ENCODE measurements around the gene SERPINI1.

DNA sequence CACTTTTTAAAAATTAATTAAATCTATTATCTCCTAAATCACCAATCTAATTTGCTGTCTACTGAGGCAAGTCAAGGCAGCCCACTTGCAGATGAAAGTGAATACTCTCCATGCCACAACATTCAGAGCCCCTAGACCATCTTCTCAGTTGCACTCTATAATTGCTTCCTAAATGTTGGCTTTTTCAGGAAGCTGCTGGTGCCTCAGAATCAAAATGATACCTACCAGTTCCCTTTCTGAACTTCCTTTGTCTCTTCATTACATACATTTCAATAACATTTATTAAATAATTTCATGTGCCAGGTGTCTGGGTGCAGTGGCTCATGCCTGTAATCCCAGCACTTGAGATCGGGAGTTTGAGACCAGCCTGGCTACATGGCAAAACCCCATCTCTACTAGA, 124.1 kb downstream of the SERPINI1 start:
- TF ChIP-seq, protein P1, sequence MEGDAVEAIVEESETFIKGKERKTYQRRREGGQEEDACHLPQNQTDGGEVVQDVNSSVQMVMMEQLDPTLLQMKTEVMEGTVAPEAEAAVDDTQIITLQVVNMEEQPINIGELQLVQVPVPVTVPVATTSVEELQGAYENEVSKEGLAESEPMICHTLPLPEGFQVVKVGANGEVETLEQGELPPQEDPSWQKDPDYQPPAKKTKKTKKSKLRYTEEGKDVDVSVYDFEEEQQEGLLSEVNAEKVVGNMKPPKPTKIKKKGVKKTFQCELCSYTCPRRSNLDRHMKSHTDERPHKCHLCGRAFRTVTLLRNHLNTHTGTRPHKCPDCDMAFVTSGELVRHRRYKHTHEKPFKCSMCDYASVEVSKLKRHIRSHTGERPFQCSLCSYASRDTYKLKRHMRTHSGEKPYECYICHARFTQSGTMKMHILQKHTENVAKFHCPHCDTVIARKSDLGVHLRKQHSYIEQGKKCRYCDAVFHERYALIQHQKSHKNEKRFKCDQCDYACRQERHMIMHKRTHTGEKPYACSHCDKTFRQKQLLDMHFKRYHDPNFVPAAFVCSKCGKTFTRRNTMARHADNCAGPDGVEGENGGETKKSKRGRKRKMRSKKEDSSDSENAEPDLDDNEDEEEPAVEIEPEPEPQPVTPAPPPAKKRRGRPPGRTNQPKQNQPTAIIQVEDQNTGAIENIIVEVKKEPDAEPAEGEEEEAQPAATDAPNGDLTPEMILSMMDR (IDR thresholded peaks at IDR 0.05) = no peak
- TF ChIP-seq POLR2A (IDR thresholded peaks at IDR 0.05) = no peak
- TF ChIP-seq EP300 (IDR thresholded peaks at IDR 0.05) = no peak
- TF ChIP-seq POLR2AphosphoS5 (IDR thresholded peaks at IDR 0.05) = no peak
